Activated CD4-positive, CD25-positive, alpha-beta regulatory T cell (primary cell): ENCODE data around the gene STAT3.
"Not testable (repeated sequence)": the region's sequence is repeated elsewhere in the genome, so short reads cannot be mapped to it uniquely, and the experiment has no call there.

Source experiments
- DNase-seq, 4 experiments: peaks; one replicate each; lab custom pipeline; 2025; lab: John Stamatoyannopoulos, UW

The STAT3 gene

GRCh38 chr17:42316755-42317154 is 71.5 kb downstream of the STAT3 start:
- no peak for DNase-seq

- no peak for DNase-seq
Observed at GRCh38 chr17:42315402-42316156, 72.7 kb downstream of the STAT3 start.

GRCh38 chr17:42313773-42314566 is 74.3 kb downstream of the STAT3 start:
- no peak for DNase-seq

GRCh38 chr17:42313389-42313772 is 74.9 kb downstream of the STAT3 start:
- DNase-seq: no peak

GRCh38 chr17:42312285-42313130 is 75.7 kb downstream of the STAT3 start:
- DNase-seq: peak; percentile 42 to 59 (median 58)

- DNase-seq: no peak
Observed at GRCh38 chr17:42312035-42312284, 76.3 kb downstream of the STAT3 start.

- DNase-seq: no peak
Observed at GRCh38 chr17:42311240-42312034, 76.8 kb downstream of the STAT3 start.

GRCh38 chr17:42310787-42311215 is 77.4 kb downstream of the STAT3 start:
- no peak for DNase-seq

GRCh38 chr17:42309986-42310786 is 78.1 kb downstream of the STAT3 start:
- DNase-seq: no peak

GRCh38 chr17:42309142-42309541 is 79.1 kb downstream of the STAT3 start:
- no peak for DNase-seq

GRCh38 chr17:42308446-42308845 is 79.8 kb downstream of the STAT3 start:
- DNase-seq: no peak

GRCh38 chr17:42307362-42307927 is 80.8 kb downstream of the STAT3 start:
- no peak for DNase-seq

GRCh38 chr17:42306385-42306667 is 81.9 kb downstream of the STAT3 start:
- no peak for DNase-seq

- no peak for DNase-seq
Observed at GRCh38 chr17:42305543-42306384, 82.5 kb downstream of the STAT3 start.

GRCh38 chr17:42305031-42305330 is 83.3 kb downstream of the STAT3 start:
- DNase-seq: not testable (repeated sequence)

- no peak for DNase-seq
Observed at GRCh38 chr17:42304187-42305030, 83.8 kb downstream of the STAT3 start.

- DNase-seq: no peak
Observed at GRCh38 chr17:42303694-42304093, 84.5 kb downstream of the STAT3 start.

- no peak for DNase-seq
Observed at GRCh38 chr17:42301022-42301421, 87.2 kb downstream of the STAT3 start.

- not testable (repeated sequence) for DNase-seq
Observed at GRCh38 chr17:42299913-42300312, 88.3 kb downstream of the STAT3 start.
